Amniotic stem cell (primary cell): Measurements from ENCODE around the gene EVA1A.
A peak's percentile ranks its signal among the peaks of the same experiment; 100 is the strongest.
"Not testable (repeated sequence)": the region's sequence is repeated elsewhere in the genome, so short reads cannot be mapped to it uniquely, and the experiment has no call there.

Experiments
- DNase-seq: peaks from one replicate; lab custom pipeline; 2025; lab: John Stamatoyannopoulos, UW

Gene EVA1A

DNA sequence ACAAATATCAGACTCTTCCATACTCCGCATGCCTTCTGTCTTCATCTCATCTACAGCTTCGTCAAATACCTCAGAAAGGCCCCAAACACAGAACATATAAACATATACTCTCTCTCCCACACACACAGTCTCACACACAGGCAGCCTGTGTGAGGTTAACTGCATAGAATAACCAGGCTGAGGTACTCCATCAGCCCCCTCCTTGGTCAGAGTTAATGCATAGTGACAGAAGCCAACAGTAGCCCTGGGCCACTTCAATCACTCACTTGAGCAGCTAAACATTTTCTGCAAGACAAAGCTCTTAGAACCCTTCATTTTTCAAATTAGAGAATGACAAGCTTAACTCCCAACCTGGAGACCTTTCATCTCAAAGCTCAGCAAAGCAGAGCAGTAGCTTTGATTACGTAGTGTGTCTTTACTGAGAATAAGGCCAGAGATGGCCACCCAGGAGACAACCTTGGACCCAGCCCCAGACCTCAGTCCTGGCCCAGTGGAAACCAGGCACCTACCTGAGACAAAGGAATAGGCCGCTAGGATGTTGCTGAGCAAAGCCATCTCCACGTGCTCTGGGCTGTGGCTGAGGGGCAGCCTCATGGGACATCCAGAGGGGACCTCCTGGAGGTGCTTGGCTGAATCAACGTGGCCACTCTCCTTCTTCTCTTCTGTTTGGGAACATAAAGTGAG, 43.0 kb downstream of the EVA1A start:
- DNase-seq: no peak

DNA sequence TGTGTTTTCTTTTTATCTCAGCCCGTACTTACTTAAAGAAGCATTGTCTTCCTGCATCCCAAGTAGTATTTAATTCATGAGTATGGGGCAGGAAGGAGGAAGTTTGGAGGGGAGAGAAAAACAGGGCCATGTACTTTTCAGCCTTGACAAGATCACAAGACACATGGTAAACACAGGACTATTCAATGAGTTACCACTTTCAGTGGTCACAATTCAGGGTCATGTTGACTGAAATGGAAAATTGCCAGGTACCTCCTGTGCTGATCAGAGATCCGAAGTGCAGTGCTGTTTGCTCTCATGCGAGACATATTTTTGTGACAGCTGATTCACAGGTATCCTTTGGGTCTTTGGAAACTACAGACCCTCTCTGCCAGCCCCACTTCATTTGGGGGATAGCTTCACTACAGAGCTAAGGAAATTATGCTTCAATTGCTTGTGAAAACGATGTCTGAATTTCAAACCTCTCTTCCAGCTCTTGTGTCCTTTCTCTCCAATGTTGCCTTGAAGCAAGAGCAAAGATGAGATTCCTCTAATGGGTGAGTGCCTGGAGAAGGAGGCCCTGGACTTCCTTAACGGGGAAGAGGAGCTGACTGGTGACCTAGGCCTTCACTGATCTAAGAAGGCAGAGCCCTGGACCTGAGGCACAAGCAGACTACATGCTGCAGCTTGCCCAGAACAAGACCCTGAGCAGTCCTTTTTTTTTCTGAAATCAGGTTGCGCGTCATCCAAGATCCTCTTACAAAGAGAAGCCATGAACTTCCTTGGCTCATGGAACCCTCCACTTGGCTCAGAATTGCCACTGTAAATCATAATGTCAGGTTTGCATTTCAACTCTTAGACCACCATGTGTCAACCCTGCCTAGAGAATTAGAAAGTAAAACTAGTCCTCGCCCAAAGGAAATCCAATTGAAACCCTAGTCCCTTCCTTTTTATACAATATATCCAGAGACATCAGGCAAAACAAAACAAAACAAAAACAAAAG, 44.1 kb downstream of the EVA1A start:
- DNase-seq: no peak

DNA sequence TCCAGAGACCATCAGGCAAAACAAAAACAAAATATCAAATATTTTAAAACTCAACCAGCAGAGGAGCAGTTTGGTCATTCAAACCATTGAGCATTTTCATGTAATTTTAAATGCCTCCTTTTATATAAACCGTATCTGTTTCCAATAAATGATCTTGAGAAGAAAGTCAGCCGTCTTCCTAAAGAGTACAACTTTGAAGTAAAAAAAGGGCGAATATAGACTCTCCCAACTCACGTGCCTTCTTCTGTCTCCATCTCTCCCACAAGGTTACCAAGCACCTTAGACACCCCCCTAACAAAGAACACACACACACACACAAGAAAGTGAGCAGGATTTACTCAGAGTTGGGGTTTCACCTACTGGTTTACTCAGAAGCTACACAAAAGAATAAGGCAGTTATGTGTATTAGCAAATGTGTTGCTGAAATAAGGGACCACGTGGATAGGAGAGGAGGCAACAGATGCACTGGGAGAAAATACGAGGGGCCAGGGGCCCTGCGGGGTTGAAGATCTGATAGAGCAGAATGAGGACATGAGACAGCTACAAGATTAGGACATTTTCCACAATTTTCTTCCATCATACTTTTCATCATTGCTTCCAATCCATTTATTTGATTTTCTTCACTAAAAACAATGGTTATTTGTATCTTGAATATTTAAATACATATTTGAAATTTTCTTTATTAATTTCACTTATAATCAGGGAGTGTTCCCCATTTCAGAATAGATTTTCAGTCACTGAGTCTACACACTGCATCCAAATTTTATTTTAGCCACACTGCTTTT, 45.0 kb downstream of the EVA1A start:
- no peak for DNase-seq

DNA sequence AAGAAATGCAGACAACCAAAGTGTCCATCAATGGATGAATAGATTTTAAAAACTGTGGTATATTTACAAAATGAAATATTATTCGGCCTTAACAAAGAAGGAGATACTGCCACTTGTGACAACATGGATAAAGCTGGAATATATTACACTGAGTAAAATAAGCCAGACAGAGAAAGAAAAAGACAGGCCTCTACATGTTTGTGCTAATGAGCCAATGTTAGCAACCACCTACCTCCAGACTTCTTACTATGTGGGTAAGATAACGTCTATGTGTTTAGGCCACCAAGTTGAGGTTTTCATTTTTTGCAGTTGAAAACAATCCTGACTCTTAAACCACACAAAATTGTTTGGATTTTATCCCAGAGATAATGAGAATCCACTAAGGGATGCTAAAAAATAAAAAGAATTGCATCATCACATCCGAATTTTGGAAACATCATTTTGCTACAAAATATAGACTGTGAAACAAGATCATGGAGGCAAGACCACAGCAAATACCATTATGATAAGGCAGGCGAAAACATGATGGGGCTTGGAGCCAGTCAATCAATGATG, 47.0 kb downstream of the EVA1A start:
- DNase-seq: no peak

DNA sequence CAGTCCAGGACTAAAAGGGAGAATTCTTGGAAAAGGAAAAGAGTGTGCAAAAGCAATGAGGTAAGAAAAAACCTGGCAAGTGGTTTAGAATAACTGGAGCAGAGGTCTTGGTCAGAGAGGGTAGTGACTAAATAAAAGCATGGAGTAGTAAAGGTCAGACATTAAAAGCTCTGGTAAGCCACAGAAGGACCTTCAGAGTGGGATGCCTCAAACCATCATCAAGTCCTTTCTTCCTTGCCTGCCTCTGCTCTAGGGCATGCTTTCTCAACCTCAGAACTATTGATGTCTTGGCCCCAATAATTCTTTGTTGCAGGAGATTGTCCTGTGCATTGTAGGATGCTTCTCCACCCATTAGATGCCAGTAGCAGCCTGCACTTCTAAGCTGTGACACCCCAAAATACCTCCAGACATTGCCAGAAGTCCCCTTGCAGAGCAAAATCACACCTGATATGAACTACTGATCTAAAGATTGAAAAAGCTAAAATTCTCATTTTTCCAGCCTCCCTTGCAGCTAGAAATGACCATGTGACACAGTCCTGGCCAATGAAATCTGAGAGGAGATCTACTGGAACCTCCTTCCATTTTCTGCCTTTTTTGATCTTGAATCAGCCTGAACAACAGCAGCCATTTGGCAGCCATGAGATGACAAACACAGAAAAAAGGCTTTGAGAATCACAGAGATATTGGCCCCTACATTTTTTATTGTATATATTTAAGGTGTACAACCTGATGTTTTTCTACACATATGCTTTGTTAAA, 48.1 kb downstream of the EVA1A start:
- no peak for DNase-seq

DNA sequence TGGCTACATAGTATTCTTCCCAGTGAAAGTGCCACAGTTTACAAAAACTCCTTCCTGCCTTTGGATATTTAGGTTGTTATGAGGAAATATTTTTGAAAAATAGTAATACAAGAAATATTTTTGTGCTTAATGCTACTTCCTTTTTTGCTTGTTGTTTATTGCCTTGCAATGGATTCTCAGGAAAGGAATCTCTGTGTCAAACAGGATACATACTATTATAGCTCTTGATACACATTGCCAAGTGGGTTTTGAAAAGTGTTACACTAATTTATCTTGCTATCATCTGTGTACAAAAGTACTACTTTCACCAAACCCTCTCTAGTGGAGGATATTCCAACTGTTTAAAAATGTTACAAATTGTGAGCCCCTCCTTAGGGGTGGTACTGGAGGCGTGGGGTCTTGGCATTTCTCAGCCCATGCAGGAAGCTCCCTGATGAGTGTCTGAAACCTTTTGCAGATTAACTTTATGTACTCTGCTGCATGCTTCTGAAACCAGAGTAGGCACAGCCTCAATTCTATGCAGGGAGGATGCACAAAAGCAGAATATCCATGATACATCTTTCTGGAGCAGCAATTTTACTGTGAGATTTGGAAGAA, 54.5 kb downstream of the EVA1A start:
- DNase-seq: no peak

DNA sequence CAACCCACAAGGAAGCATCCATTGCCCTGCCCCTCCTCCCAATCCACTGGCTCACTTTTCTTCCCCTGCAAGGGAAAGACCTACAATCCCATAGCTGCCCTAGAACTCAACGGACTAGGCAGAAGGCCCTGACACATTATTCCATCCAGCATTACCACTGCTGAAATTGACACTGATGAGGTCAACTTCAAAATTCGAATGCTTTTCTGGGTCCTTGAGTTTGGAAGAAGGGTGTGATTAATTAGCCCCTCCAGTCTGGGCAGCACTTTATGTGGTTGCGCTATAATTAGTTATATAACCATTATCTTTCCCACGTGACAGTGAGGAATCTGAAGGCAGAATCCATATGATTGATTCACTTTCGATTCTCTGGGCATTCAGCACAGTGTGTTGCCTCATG, 55.7 kb downstream of the EVA1A start:
- DNase-seq: no peak

DNA sequence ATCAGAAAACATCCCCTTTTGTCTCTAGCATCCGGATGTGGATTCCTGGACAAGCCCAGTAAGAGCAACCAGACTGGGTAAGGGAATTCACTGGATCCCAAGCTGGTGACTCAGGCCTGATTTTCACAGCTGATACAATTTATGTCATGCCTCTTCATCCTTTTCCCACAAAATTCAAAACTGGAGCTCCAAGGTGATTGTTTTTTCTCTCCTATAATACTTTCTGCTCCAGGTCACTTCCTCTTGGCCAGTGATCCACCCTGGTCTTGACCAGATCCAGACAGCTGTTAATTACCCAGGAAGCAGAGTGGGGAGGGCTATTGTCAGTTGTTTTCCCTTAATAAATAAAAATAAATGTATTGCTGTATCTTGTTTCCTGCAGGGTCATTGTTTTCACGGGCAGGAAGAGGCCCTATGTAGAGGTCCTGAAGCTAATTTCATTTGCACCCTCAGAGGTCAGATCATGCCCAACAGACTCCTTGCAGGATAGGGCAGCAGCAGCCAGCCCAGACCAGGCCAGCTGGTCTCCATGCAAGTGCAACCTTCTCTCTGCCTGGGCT, 57.6 kb downstream of the EVA1A start:
- DNase-seq: peak; percentile 67

DNA sequence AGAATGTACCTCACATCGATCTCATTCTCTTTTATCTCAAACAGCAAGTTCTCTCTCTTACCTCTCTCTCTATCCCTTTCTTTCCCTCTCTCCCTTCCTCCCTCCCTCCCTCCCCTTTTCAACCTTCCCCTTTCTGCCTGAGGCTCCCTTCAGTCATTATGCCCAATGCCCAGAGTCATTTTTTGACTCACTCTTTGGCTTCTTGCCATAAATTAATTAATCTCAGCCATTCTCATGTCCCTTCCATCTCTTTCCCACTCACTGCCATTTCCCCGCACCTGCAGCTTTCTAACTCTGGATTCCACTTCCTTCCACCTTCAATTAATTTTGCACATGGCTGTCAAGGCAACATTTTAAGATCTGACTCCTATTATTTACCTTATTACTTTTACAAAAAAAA, 60.1 kb downstream of the EVA1A start:
- no peak for DNase-seq

DNA sequence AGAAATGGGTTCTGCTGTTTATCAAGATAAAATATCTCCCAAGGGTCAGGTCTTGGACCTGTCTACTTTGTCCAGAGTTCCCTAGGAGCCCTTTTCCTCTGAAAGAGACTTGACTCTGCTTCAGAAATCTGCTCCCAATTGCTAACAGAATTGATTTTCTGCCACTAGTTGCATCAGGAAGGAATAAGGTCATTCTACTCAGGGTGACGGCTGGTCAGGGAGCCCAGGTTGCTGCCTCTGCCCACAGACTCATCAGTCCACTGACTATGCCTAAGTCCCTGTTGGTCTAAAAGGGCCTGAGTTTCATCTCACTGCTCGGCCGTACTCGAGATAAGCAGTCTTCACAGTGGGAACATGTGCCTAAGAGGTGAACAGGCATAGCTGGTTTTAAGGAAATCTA, 61.2 kb downstream of the EVA1A start:
- DNase-seq: no peak

DNA sequence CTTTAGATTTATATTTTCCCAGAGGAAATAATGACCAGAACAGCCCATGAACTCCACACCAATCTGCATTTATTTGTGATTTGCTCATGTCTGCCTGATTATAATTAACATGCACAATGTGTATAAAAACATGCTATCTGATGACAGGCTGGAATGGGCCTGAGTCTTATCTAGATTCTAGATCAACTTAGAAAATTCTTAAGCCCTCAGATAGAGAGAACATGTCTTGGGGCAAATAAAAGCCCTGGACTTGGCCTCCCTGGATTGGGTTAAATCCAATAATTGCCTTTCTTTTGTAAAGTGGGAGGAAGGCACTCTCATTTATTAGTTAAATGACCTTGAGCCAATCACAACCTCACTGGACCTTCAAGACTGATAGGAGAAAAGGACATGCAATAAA, 61.8 kb downstream of the EVA1A start:
- no peak for DNase-seq

DNA sequence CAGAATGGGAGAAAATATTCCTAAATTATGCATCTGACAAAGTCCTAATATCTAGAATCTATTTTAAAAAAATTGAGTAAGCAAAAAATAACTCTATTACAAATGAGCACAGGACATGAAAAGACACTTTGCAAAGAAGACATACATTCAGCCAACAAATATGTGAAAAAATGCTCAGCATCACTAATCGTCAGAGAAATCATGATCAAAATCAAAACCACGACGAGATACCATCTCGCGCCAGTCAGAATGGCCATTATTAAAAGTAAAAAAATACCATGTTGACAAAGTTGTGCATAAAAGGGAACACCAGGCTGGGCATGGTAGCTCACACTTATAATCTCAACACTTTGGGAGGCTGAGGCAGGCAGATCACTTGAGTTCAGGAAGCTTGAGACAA, 63.5 kb downstream of the EVA1A start:
- DNase-seq: no peak

DNA sequence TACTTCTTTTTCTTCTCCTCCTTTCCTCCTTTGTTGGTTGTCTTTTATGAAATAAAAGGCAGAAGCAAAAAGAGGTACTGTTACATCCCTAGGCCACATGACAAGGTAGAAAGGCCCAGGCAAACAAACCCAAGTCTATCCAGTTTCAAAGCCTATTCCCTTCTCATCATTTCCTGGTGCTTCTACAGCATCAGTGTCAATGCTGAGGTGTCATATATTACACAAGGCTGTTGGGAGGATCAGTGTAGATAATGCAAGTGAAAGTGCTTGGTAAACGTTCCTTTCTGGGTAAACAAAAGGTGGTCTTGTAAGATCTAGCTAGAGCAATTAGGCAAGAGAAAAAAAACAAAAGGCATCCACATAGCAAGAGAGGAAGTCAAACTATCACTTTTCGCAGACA, 64.9 kb downstream of the EVA1A start:
- DNase-seq: no peak

DNA sequence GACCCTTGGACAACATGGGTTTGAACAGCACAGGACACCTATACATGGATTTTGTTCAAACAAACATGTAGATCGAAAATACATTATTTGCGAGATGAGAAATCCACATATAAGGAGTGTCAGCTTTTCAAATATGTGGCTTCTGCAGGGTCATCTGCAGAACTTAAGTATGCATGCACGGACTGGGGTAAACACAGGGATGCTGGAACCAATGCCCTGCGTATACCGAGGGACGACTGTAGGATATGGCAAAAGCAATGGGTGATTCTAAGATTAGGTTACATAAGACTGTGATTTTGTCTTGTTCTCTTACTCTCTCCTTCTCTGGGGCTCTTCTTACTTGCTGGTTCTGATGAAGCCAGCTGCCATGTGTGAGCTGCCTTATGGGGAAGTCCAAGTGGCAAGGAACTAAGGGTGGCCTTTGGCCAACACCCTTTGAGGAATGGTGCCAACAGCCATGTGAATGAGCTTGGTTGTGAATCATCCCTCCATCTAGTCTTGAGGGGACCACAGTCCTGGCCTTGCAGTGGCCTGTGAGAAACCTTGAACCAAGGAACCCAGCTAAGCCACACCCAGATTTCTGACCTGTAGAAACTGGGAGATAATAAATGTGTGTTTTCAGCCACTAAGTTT, 66.5 kb downstream of the EVA1A start:
- no peak for DNase-seq

DNA sequence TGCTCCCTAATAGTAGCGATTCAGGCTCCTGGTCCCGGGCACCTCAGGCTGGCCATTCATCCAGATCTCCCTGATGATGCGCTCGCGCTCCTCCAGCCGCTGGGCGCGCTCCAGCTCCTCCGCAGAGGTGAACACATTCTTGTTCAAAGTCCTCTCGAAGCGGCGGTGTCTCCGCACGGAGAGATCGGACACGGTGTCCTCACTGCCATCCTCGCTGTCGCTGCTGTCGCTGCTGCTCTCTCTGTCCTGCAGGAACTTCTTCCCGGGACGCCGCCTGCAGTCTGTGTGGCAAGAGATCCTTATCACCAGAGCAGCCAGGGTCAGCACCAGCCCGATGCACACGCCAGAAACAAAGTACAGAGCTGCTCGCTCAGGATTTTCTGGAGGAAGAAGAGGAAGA, 67.5 kb downstream of the EVA1A start:
- DNase-seq: no peak

DNA sequence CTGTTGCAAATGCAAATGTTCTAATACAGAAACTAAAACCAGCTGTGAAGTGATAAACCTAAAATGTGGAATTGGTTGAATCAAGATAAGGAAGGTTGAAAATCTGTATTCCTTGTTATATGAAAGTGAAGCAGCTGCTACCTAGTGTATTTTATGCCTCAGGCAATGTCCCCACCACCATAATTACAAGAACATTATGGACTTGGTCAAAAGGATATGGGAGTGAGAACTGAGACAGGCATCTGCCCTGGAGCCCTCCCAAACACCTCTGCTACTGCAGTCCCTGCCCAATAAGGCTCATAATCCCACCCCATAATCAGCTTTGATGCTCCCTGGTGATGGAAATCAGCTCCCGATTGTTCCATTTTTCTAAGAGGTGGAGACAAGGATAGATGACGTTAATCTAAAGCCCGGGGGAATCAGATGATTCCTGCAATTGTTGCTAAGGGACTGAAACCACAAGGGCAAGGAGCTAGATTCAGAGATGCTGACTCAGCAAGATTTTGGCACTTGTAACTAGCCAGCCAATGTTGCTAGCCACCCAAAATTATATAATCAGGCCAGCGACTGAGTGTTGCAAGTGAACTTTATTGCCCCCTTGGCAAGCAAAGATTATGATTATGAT, 69.5 kb downstream of the EVA1A start:
- no peak for DNase-seq

DNA sequence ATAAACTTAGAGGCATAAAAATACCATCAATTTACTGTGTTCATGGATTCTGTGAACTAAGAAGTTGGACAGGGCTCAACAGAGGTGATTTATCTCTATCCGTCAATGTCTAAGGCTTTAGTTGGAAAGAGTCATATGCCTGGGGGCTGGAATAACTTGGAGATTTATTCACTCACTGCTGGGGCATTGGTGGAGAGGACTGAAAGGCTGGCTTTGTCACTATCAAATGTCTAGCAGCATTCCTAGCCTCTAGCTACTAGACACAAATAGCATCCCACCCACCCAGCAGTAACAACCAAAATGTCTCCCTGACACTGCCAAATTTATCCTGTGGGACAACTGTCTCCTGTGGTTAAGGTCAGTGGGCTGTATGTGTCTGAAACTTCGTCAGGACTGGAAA, 71.0 kb downstream of the EVA1A start:
- no peak for DNase-seq

DNA sequence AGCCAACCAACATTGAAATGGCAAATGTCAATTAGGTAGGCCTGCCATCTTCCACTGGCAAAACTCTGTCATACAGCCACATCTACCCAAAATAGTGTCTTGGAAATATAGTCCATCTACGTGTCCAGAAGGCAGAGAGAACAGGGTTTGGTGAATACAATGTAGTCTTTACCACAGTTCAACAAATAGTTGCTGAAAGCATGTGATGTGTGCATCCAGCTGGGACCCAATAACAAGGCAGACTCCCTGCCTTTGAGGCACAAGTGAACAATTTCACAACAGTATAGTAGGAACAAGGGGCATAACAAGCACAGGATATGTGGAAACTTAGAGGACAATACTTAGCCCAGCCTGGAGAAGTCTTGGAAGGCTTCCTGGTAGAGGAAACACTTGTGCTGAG, 72.6 kb downstream of the EVA1A start:
- no peak for DNase-seq

DNA sequence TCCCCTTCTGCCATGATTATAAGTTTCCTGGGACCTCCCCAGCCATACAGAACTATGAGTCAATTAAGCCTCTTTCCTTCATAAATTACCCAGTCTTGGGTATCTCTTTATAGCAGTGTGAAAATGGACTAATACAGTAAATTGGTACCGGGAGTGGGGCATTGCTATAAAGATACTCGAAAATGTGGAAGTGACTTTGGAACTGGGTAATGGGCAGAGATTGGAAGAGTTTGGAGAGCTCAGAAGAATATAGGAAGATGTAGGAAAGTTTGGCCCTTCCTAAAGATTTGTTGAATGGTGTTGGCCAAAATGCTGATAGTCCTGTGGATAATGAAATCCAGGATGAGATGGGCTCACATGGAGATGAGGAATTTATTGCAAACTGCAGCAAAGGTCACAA, 74.0 kb downstream of the EVA1A start:
- DNase-seq: not testable (repeated sequence)

DNA sequence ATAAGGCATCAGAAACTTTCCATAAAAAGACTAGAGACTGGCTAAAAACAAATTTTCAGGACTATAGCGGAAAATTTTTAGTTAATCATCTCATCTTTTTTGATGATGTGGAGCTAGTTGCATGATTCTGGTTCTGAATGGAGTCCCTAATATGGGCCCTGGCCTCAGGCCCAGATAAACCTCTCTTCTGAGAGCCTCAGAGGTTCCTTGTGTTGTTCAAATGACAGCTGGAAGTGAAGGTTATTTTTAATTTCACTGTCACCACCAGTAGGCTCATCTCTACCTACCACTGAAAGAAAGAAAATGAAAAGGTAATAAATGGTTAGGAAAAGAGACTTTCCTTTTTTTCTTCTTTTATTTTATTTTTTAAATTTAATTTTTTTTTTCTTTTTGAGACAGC, 75.9 kb downstream of the EVA1A start:
- DNase-seq: no peak
